Stimulated activated CD4-positive, alpha-beta T cell treated with anti-CD3 and anti-CD28 coated beads, Interleukin-4, amount 100 ng/mL, for 1 hour (primary cell): ENCODE measurements around the gene CCDC116.
"Not testable (repeated sequence)": the region's sequence is repeated elsewhere in the genome, so short reads cannot be mapped to it uniquely, and the experiment has no call there.

Source experiments
- DNase-seq: peaks from one replicate; pipeline ENCODE4 v3.0.0-alpha.2; 2020

Gene CCDC116

GRCh38 chr22:21611210-21611977 is 21.2 kb upstream of the CCDC116 start:
- no peak for DNase-seq

- DNase-seq = no peak
Observed at GRCh38 chr22:21612858-21613257, 19.7 kb upstream of the CCDC116 start.

GRCh38 chr22:21613553-21614233 is 18.9 kb upstream of the CCDC116 start:
- DNase-seq = no peak

- DNase-seq = no peak
Observed at GRCh38 chr22:21615731-21616130, 16.8 kb upstream of the CCDC116 start.

GRCh38 chr22:21617337-21617736 is 15.2 kb upstream of the CCDC116 start:
- DNase-seq = not testable (repeated sequence)

DNA sequence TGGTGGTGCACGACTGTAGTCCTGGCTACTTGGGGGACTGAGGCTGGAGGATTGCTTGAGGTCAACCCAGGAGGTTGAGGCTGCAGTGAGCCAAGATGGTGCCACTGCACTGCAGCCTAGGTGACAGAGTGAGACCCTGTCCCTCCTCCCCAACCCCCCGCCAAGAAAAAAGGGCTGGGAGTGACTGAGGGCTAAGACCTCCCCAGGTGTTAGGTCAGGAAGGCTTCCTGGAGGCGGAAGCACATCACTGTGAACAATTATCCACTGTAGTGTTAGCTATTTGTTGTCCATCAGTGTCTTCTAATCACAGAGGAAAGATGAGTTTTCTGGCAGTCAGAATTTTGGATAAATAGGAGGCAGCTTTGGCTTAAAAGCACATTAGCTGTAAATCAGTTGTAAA is 11.5 kb upstream of the CCDC116 start:
- DNase-seq = no peak

DNA sequence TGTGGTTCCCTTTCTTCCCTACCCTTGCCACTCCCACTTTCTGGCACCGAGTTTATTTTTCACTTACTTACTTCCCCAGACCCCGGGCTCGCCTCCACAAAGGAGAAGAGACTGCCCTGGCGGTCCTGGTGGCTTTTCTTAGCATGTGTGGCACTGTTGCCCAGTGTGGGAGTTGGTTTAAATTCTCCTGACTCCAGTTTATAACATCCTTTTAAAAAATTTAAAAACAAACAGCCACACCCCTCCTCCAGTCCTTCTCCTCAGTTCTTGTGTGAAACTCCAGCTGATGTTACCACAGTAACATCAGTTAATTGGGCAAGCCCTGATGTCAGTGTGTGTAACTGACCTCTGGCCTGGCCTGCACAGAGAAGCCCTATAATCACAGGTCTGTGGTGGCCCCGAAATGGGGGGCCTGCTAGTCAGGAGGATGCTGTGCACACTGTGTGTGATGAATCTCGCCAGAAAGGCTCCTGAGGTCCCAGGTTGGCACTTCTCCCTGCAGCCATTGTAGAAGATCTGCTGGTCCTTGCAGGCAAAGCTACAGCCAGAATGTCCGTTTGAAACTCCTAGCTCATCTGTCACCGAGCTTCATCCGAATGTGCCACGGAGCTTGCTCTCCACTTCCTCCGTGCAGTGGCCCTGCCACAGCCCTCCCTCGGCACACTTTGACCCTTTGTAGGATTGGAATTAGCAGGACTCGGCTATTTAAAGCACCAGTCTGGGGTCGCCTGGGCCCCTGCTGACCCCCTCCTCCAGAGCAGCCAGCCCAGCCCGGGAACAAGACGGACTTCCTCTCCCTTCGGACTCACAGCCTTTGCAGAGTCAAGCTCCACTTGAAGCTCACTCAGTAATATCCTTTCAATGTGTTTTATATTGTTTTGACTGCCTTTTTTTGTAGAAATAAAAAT is 10.3 kb upstream of the CCDC116 start:
- no peak for DNase-seq

DNA sequence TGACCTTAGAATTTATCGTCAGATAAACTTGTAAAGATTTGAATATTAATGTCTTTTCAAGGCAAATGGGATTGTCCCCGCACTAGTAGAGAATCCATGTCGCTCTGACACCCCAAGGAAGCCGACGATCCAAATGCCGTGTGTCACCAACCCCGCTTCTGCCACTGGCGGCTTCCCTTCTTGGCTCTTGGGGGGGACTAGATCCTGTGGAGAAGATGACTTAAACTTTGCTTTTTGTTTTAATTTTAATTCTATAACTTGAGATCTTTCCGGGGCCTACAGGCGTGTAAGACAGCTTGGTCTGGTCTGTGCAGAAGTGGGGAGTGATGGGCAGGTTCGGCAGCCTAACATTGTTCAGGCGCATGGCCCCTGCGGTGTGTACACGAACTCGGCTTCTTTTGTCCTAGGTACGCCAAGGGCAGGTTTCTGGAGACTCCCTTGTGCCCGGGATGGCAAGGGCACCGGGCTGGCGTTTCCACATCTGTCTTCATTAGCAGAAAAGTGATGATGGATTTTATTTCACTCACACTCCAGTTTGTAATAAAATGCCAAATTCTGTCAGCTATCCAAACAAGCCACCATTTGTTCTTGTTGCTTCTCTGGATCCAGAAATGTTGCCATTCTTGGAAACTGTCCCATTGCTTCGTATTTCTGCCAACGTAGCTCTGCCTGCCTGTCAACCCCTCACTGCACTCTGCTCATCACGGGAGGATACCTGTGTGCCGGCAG is 9.5 kb upstream of the CCDC116 start:
- no peak for DNase-seq

DNA sequence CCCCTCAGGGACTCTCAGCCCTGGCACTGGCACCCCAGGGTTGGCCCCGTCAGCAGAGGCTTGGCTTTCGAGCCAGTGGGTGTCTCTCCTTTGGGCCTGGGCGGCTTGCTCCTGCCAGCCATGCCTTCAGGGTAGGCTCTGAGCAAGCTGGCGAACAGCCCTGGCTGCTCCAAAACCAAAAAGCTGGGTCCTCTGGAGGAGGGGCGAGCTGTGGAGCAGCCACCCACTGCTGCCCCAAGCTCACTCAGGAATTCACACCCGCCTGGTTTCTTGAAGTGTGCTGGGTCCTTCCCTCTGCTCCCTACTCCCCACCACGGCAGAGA is 9.0 kb upstream of the CCDC116 start:
- DNase-seq = no peak

DNA sequence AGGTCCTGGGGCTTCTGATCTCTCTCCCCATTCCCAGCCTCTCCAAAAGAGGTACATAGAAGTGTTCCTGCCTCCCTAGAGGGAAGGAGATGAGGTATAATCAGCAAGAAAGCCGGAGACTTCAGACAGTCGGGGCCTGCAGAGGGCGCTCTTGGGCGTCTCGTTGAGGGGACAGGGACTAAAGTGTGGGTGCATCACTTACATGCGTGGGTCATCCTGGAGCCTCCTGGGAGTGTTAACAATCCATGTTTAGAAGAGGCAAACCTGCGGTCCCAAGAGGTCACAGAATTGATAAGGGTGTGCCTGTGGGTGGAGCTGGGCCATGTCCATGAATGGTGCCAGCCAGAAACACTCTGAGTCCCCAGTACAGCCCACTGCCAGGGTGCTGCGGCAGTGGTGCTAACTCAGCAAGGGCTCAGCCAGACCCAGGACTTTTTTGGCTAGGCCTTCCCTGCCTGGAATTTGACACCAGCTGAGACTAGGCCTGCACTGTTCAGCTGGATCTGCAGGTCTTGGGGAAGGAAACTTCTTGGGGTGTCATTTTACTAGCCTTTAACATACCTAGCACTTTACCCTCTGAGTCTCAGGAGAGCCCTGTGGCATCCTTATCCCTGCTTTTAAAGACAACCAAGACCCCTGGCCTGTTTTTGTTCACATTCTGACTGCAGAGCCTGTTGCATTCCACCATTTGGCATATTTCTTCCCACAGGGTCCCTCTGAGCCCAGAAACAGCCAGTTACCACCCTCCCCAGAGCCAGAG is 8.3 kb upstream of the CCDC116 start:
- DNase-seq = peak; percentile 60

DNA sequence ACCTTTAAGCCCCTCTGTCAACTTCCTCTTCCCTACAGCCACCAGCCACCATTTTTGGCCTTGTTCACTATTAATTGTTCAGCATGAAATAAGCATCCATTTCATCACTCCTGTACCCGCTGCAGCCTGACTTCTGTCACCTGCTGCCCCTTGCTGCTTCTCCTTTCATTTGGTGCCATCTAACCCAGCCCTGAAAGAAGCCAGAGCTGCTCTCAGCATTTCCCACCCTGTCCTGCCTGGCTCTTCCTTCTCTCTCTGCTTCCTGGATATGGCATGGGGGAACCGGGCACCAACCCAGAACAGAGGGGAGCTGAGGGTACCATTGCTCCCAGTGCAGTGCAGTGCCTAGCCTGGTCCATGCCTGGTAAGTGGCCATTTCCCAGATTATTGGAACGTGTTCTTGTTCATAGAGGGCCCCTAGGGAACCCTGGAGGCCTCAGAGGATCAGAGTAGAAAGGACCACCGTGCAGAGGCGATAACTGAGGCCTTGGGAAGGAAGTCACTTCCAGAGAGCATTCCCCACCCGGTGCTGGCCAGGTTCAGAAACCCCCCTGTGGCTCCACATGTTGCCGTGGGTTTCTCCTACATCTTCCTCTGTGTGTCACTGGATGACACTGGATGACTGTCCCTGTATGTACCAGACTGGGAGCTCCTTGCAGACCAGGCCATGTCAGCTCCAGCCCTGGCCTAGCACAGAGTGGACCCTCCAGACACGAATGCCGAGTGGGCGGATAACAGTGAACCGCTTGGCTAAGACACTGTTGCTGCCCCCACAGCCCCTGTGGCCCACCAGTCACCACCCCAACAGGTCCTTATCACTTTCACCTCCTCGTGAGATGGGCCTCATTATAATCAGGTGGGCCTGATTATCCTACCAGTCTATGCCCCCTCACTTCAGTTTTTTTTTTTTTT is 7.4 kb upstream of the CCDC116 start:
- no peak for DNase-seq

GRCh38 chr22:21626073-21626734 is 6.4 kb upstream of the CCDC116 start:
- DNase-seq = no peak

- no peak for DNase-seq
Observed at GRCh38 chr22:21626735-21627469, 5.7 kb upstream of the CCDC116 start.

DNA sequence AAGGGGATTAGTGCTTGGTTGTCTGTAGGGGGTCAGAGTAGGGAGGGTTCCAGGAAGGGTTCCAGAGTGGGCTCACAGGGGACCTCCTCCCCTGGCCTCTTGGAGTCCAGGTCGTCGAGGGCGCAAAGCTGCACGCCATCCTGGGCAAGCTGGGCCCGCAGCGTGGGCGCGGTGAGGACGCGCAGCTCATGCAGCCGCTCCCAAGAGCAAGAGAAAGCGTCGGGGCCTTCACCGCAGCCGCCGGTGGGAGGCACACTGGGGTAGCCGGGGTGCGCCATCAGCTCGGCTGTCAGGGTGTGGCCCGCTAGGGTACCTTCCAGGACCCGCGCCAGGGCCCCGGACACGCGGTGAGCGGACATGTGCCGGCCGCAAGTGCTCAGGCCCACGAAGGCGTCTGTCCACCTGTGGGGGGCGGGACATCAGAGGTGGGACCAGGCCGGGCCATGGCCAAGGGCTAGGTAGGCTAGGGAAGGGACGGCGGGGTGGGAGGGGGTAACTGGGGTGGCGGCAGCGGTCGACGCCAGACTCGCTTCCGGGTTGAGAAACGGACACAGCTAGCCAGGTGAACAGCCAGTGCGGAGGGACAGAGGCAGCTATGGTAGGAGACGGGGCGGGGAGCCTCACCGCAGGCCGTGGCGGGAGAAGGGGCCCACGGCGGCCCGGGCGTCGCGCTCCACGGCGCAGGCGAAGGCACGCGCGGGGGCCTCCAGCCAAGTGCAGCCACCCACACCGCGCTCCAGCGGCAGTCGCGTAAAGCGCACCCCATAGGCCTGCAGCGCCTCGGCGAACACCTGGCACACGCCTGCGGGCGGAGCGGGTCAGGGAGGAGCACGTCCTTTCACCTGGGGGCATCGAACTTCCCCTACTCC is 3.9 kb upstream of the CCDC116 start:
- no peak for DNase-seq

GRCh38 chr22:21629255-21630149 is 3.1 kb upstream of the CCDC116 start, which contains the start of gene YDJC:
Gene YDJC, minus strand, starts transcription at chr22:21630022. Its CDS starts 8 bp downstream, at chr22:21630014.
- peak; percentile 97 for DNase-seq

DNA sequence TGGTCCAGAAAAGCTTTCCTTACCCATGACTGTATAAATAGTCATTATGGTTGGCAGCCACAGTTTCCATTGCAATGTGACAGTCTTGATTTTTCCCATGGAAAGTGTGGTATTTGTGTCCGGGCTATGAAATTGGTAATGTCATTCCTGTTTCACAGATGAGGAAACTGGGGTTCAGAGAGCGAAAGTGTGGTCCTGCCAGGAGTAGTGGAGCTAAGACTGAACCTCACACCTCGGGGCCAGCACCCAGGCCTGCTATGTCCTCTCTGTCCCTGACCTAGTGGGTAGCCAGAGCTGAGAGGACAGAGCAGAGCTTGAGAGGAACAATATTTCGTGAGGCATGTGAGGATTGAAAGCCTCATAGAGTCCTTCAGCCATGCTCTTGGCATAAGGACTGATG is 1.5 kb upstream of the CCDC116 start:
- no peak for DNase-seq

DNA sequence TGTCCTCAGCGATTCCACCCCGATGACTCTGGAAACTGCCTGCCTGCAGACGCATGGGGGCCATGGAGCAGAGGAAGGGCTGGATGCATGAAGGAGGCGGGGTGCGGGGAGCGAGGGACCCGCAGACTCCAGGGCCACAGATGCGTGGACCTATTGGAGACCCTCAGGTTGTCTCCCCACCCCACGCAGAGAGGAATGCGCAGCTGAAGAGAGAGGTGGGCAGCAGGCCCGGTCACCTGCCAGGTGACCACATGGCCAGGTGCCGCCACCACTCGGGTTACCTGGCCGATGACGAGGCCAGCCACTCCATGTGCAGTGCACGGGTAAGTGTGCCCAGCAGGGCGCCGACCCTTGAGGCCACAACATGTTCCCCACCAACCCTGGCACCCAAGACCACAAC is 371 bp downstream of the CCDC116 start:
- no peak for DNase-seq

- DNase-seq = no peak
Observed at GRCh38 chr22:21633481-21633880, 921 bp downstream of the CCDC116 start.
